OCI-LY3 (cell line): ENCODE data around the gene LEMD3.

Experiments
- EZH2phosphoT487 ChIP-seq: fragments of 200-600 bp; shearing (Covaris generic); IDR thresholded peaks from 2 replicates; pipeline ENCODE4 v1.6.1; 2018; ENCODE audit warnings: antibody characterized with exemption, mixed run types, low read depth
- TF ChIP-seq, protein P1 (sequence below): fragments of 200-600, 300-600 bp; sonication (generic); IDR thresholded peaks from 2 replicates; pipeline ENCODE4 v1.5.1; 2014; ENCODE audit warnings: antibody characterized with exemption, low read length, low read depth

DNA sequence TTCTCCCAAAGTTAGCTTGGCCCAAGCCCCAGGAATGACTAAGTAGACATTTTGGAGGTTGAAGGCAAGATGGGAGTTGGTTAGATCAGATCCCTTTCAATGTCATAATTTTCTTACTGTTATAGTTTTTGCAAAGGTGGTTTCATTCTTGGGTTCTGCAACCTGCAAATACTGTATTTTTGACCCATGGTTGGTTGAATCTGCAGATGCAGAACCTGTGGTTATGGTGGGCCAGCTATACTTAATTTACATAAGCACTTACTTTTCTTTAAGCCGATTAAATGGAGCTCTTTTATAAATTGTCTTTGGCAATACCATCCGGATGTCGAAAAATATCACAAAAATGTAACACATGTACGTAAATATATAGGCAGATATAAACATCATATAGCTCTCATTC is 25.6 kb downstream of the LEMD3 start:
- TF ChIP-seq, protein P1, sequence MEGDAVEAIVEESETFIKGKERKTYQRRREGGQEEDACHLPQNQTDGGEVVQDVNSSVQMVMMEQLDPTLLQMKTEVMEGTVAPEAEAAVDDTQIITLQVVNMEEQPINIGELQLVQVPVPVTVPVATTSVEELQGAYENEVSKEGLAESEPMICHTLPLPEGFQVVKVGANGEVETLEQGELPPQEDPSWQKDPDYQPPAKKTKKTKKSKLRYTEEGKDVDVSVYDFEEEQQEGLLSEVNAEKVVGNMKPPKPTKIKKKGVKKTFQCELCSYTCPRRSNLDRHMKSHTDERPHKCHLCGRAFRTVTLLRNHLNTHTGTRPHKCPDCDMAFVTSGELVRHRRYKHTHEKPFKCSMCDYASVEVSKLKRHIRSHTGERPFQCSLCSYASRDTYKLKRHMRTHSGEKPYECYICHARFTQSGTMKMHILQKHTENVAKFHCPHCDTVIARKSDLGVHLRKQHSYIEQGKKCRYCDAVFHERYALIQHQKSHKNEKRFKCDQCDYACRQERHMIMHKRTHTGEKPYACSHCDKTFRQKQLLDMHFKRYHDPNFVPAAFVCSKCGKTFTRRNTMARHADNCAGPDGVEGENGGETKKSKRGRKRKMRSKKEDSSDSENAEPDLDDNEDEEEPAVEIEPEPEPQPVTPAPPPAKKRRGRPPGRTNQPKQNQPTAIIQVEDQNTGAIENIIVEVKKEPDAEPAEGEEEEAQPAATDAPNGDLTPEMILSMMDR: no peak
- TF ChIP-seq EZH2phosphoT487: no peak
